Hepatocyte (in vitro differentiated cells): Measurements from ENCODE around the gene TMED10. TPM values are rescaled to one million over a fixed set of nuclear protein-coding genes. Genes with fewer than 3 reads are reported as not detected.

Source experiments
- DNase-seq: peaks from one replicate; pipeline ENCODE4 v3.0.0-alpha.2; 2016; ENCODE audit warnings: low spot score
- H2AFZ ChIP-seq: fragments of 200-600 bp; sonication (generic); 2 replicates; pipeline ENCODE4 v1.6.0; 2016; ENCODE audit warnings: antibody characterized with exemption, mild to moderate bottlenecking
- H3K27ac ChIP-seq: fragments of 200-600 bp; sonication (generic); 2 replicates; pipeline ENCODE4 v1.5.1; 2016; ENCODE audit warnings: mild to moderate bottlenecking
- H3K27me3 ChIP-seq: fragments of 200-600 bp; sonication (generic); 2 replicates; pipeline ENCODE4 v1.6.1; 2016
- H3K36me3 ChIP-seq: fragments of 200-600 bp; sonication (generic); replicated peaks from 2 replicates; pipeline ENCODE4 v1.5.1; 2016; ENCODE audit warnings: low read depth; ENCODE audit not compliant: insufficient read depth
- H3K4me1 ChIP-seq: fragments of 200-600 bp; sonication (generic); 2 replicates; pipeline ENCODE4 v1.5.1; 2016; ENCODE audit warnings: mild to moderate bottlenecking, moderate library complexity; ENCODE audit not compliant: insufficient read depth
- H3K4me2 ChIP-seq: fragments of 200-600 bp; sonication (generic); 2 replicates; pipeline ENCODE4 v1.6.0; 2016
- H3K4me3 ChIP-seq: fragments of 200-600 bp; sonication (generic); 2 replicates; pipeline ENCODE4 v1.5.1; 2016; ENCODE audit warnings: mild to moderate bottlenecking
- H3K79me2 ChIP-seq: fragments of 200-600 bp; sonication (generic); 2 replicates; pipeline ENCODE4 v1.6.0; 2017; ENCODE audit warnings: mild to moderate bottlenecking
- H3K9me2 ChIP-seq: fragments of 200-600 bp; sonication (generic); replicated peaks from 2 replicates; pipeline ENCODE4 v1.6.0; 2017; ENCODE audit warnings: mild to moderate bottlenecking; ENCODE audit not compliant: insufficient read depth
- H3K9me3 ChIP-seq: fragments of 200-600 bp; sonication (generic); 2 replicates; pipeline ENCODE4 v1.5.1; 2016; ENCODE audit warnings: low read depth, mild to moderate bottlenecking
- H4K20me1 ChIP-seq: fragments of 200-600 bp; sonication (generic); 2 replicates; pipeline ENCODE4 v1.6.0; 2016; ENCODE audit warnings: mild to moderate bottlenecking; ENCODE audit not compliant: insufficient read depth, poor library complexity, severe bottlenecking
- CTCF ChIP-seq: fragments of 200-600 bp; sonication (generic); IDR thresholded peaks from 2 replicates; pipeline ENCODE4 v1.5.1; 2016; ENCODE audit warnings: antibody characterized with exemption, mild to moderate bottlenecking; ENCODE audit not compliant: poor library complexity
- EZH2 ChIP-seq: fragments of 200-600 bp; sonication (generic); IDR thresholded peaks from 2 replicates; pipeline ENCODE4 v1.6.1; 2016; ENCODE audit warnings: antibody characterized with exemption, mild to moderate bottlenecking, borderline replicate concordance
- EZH2phosphoT487 ChIP-seq: fragments of 200-600 bp; sonication (generic); IDR thresholded peaks from one replicate; pipeline ENCODE4 v1.6.1; 2018; ENCODE audit warnings: antibody characterized with exemption, mild to moderate bottlenecking, low read depth, moderate library complexity; ENCODE audit not compliant: unreplicated experiment, severe bottlenecking
- WGBS: methylation state at CpG from one replicate; pipeline ENCODE4 v1.1.6; 2016; ENCODE audit warnings: low lambda C conversion rate; ENCODE audit errors: missing lambda C conversion rate; 5-methylcytosine and 5-hydroxymethylcytosine counted together
- polyA plus RNA-seq: library from polyadenylated mRNA; unstranded; fragments of >200 nt; fragmentation: Nextera tagmentation; extraction: Ambion mirVana; gene quantifications from 2 replicates; pipeline ENCODE4 v1.2.1, GENCODE V29; 2016
- total RNA-seq: library from RNA; depleted of rRNA; stranded (reverse); fragments of >200 nt; gene quantifications from 2 replicates; pipeline ENCODE4 v1.2.3, GENCODE V29; 2014

The TMED10 gene
- total and polyA plus RNA-seq, 2 experiments from 2014 or later, result 375 to 390 TPM

GRCh38 chr14:75198291-75198933 is 22.0 kb upstream of the TMED10 start:
- Histone ChIP-seq H3K4me3 (no peak overlapping the region), H3K27me3 (peaks cover 15% of the 10 kb centered on the region), H3K36me3 (no peaks in the 10 kb centered on the region), H3K4me1 (peaks cover 8% of the 10 kb centered on the region), H3K27ac (no peak overlapping the region), H3K79me2 (no peaks in the 10 kb centered on the region), H3K9me2 (no peaks in the 10 kb centered on the region), H3K4me2 (no peak overlapping the region), H4K20me1 (no peaks in the 10 kb centered on the region), H2AFZ (no peak overlapping the region), H3K9me3 (no peaks in the 10 kb centered on the region)
- no peak for TF ChIP-seq EZH2
- DNase-seq, result no peak
- 78% methylated on average over 11 of the region's 11 CpGs for WGBS

- no peaks in the 10 kb centered on the region for H3K9me3 ChIP-seq
- H3K36me3 ChIP-seq, result no peaks in the 10 kb centered on the region
- H3K27ac ChIP-seq, result no peak overlapping the region
- no peaks in the 10 kb centered on the region for H4K20me1 ChIP-seq
- WGBS, result 79% methylated on average over 4 of the region's 4 CpGs
- peaks cover 19% of the 10 kb centered on the region for H3K27me3 ChIP-seq
- H3K4me2 ChIP-seq, result no peak overlapping the region
- H2AFZ ChIP-seq, result no peak overlapping the region
- TF ChIP-seq CTCF (no peak), EZH2phosphoT487 (no peak), EZH2 (no peak)
- H3K79me2 ChIP-seq, result no peaks in the 10 kb centered on the region
- peaks cover 8% of the 10 kb centered on the region for H3K4me1 ChIP-seq
- DNase-seq, result no peak
- no peak overlapping the region for H3K4me3 ChIP-seq
- H3K9me2 ChIP-seq, result no peaks in the 10 kb centered on the region
These were observed 20.9 kb upstream of the TMED10 start for GRCh38 chr14:75197338-75197737.

GRCh38 chr14:75196468-75196867 is 20.1 kb upstream of the TMED10 start:
- H3K4me2 ChIP-seq, result no peak overlapping the region
- 65% methylated on average over 4 of the region's 4 CpGs for WGBS
- DNase-seq, result peak; percentile 40
- H3K9me3 ChIP-seq, result no peaks in the 10 kb centered on the region
- no peak overlapping the region for H3K27ac ChIP-seq
- H3K36me3 ChIP-seq, result no peaks in the 10 kb centered on the region
- H3K9me2 ChIP-seq, result no peaks in the 10 kb centered on the region
- H3K4me1 ChIP-seq, result peaks cover 8% of the 10 kb centered on the region
- TF ChIP-seq EZH2, result no peak
- TF ChIP-seq EZH2phosphoT487, result no peak
- no peak for TF ChIP-seq CTCF
- H3K79me2 ChIP-seq, result no peaks in the 10 kb centered on the region
- no peaks in the 10 kb centered on the region for H4K20me1 ChIP-seq
- H3K4me3 ChIP-seq, result no peak overlapping the region
- H2AFZ ChIP-seq, result no peak overlapping the region
- peaks cover 19% of the 10 kb centered on the region for H3K27me3 ChIP-seq

GRCh38 chr14:75196064-75196463 is 19.7 kb upstream of the TMED10 start:
- H2AFZ ChIP-seq, result no peak overlapping the region
- no peaks in the 10 kb centered on the region for H3K79me2 ChIP-seq
- no peaks in the 10 kb centered on the region for H3K9me3 ChIP-seq
- peak; percentile 17 for DNase-seq
- no peak overlapping the region for H3K4me3 ChIP-seq
- 84% methylated on average over 3 of the region's 3 CpGs for WGBS
- H4K20me1 ChIP-seq, result no peaks in the 10 kb centered on the region
- no peaks in the 10 kb centered on the region for H3K9me2 ChIP-seq
- no peak overlapping the region for H3K4me2 ChIP-seq
- no peak overlapping the region for H3K27ac ChIP-seq
- no peaks in the 10 kb centered on the region for H3K36me3 ChIP-seq
- H3K27me3 ChIP-seq, result peaks cover 19% of the 10 kb centered on the region
- H3K4me1 ChIP-seq, result peaks cover 8% of the 10 kb centered on the region
- TF ChIP-seq CTCF (no peak), EZH2phosphoT487 (no peak), EZH2 (no peak)
